Heart left ventricle (tissue), 16 donors: Measurements from ENCODE around the gene CPLX1. TPM values are rescaled to one million over a fixed set of nuclear protein-coding genes. Genes with fewer than 3 reads are reported as not detected.
"Not testable (repeated sequence)": the region's sequence is repeated elsewhere in the genome, so short reads cannot be mapped to it uniquely, and the experiment has no call there.

ENCODE experiments used
- ATAC-seq, 4 donors: fragments of 200-7000 bp; cut with Tn5 transposase; one replicate each; pipeline ENCODE4 v1.9.1; 2020 to 2022; ENCODE audit warnings: moderate library complexity in 4 of 4, mild to moderate bottlenecking in 3 of 4, moderate number of reproducible peaks in 1 of 4
- DNase-seq, 5 donors: peaks; one replicate each; pipeline ENCODE4 v3.0.0-alpha.2; 2020
- H3K27ac ChIP-seq, 12 donors: fragments of 200-600 bp; sonication (generic) in 4 of 12; one replicate each; pipeline versions ENCODE4 v1.5.0 to v1.8.0; 2016 to 2022; ENCODE audit warnings: mild to moderate bottlenecking in 2 of 12
- H3K27me3 ChIP-seq, 9 donors: fragments of 200-600 bp; sonication (generic) in 2 of 9; one replicate each; pipeline versions ENCODE4 v1.5.1 to v1.8.0; 2016 to 2022; ENCODE audit warnings: mild to moderate bottlenecking in 3 of 9
- H3K36me3 ChIP-seq, 9 donors: fragments of 200-600 bp; sonication (generic) in 2 of 9; one replicate each; pipeline versions ENCODE4 v1.5.0 to v1.8.0; 2018 to 2022; ENCODE audit warnings: mild to moderate bottlenecking in 2 of 9
- H3K4me1 ChIP-seq, 12 donors: fragments of 200-600 bp; sonication (generic) in 4 of 12; one replicate each; pipeline versions ENCODE4 v1.5.0 to v1.8.0; 2016 to 2022; ENCODE audit warnings: mild to moderate bottlenecking in 3 of 12
- H3K4me3 ChIP-seq, 12 donors: fragments of 200-600 bp; sonication (generic) in 4 of 12; one replicate each; pipeline versions ENCODE4 v1.5.0 to v1.8.0; 2017 to 2022; ENCODE audit warnings: mild to moderate bottlenecking in 9 of 12, moderate library complexity in 4 of 12
- H3K9me3 ChIP-seq, 12 donors: fragments of 200-600 bp; sonication (generic) in 4 of 12; one replicate each; pipeline versions ENCODE4 v1.5.0 to v1.8.0; 2016 to 2022; ENCODE audit warnings: mild to moderate bottlenecking in 1 of 12
- POLR2A ChIP-seq, 2 donors: fragments of 450-650 bp; IDR thresholded peaks; one replicate each; pipeline ENCODE4 v1.6.1; 2017; ENCODE audit warnings: antibody characterized with exemption in 2 of 2, mild to moderate bottlenecking in 2 of 2, moderate library complexity in 2 of 2
- WGBS, 4 donors: extraction: QIAGEN DNeasy Blood & Tissue Kit in 2 of 4; methylation state at CpG; one replicate each; pipeline versions ENCODE4 v1.1.5 to v1.1.7; 2013 to 2018; 5-methylcytosine and 5-hydroxymethylcytosine counted together
- intact Hi-C, 10 donors: fragments of 100-400 bp; cut with DNase I; formaldehyde crosslinking; loops; one replicate each; pipeline versions ENCODE4 v1.11.1 to v1.14.2; 2022
- polyA plus RNA-seq, 2 donors: library from polyadenylated mRNA; stranded (reverse); fragments of 200-250 nt; gene quantifications; one replicate each; pipeline ENCODE4 v1.2.3, GENCODE V29; 2013
- total RNA-seq, 9 donors: library from RNA; depleted of rRNA in 2 of 9; stranded (reverse); fragments of >200 nt in 2 of 9; fragmentation: NEBNext Ultra II Directional in 3 of 9; extraction: Animal tissue kit (Norgen Biotek cat#: 25700) in 3 of 9; gene quantifications; one replicate each; pipeline versions ENCODE4 v1.1.0 to v1.2.4, GENCODE V29; 2016 to 2023
- TF ChIP-seq, protein P1 (sequence below), 12 donors: fragments of 200-600 bp; sonication (generic) in 4 of 12; IDR thresholded peaks; one replicate each; pipeline versions ENCODE4 v1.5.0 to v1.8.0; 2018 to 2022; ENCODE audit warnings: antibody characterized with exemption in 12 of 12, mild to moderate bottlenecking in 5 of 12
- donor health status: ischemic (EF 13 %, LVEDD 7.1; RV severe dilation, severe dysfunction).
- donor health status: healthy with polysubstance abuse.
- donor health status: DM: no; HTN: yes; CAD: no.
- donor health status: DM: no; HTN: no; CAD: no.
- donor health status: ischemic (EF 25% LVEDD 6.9; RV normal size, moderate dysfunction).
- donor health status: ischemic (EF 25% LVEDD 5.7; RV mildly dilated, moderate dysfunction).
- donor health status: healthy.
- donor health status: DM: yes; HTN: yes; CAD: no.
- donor health status: ischemic (EF 35%, LVEDD 5.7; RV mildly dilated, moderate dysfunction).
- donor health status: nonischemic (EF 11% LVEDD 7.7; RV severe dilation, severe dysfunction).
- donor health status: DM: yes; HTN: yes; CAD: no.
- donor health status: PGD.
- donor health status: ischemic (EF 29% LVEDD 5.4; RV normal size, mild dysfunction).
- donor health status: nonischemic (EF 23%, LVEDD 6.1; RV moderate dilation, normal function).

The CPLX1 gene
- total and polyA plus RNA-seq, 11 donors, result 0.75 to 7.0 (median 3.3) TPM

DNA sequence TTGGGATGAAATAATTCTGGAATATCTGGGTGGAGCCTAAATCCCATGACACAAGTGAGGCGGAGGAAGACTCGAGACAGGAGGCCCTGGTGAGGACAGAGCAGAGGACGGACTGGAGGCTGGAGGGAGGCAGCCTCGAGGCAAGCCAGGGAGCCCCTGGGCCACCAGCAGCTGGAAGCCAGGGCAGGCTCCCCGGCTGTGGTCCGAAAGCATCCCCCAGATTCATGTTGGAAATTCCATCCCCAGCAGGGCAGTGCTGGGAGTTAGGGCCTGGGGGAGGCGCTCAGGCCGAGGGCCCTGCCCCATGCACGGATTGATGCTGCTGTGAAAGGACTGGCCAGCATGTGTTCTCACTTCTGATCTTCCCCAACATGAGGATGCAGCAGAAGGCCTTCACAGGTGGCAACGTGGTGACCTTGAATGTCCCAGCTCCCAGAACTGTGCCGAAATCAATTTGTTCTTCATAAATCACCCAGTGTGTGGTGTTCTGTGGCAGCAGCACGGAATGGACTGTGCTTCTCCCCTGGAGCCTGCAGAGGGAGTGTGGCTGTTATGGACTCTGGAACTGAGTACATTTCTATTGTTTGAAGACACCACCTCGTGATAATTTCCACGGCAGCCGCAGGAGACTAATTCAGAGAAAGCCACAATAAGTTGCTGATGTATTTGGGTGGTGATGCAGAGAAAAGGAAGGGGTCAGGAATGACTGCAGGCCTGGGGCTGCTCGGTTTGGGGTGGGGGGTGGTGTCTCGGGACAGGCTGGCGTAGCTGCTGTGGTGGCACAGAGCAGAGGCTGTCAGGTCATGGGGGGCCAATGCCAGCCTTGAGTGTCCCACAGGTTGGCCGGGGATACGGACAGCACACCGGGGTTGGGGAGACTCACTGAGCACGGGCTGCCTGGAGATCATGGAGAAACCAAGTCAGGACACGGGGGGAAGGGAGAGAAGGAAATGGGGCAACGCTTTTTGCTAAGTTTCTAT lies 63.4 kb downstream of the CPLX1 start:
- TF ChIP-seq POLR2A (IDR thresholded peaks at IDR 0.05), result no peak
- TF ChIP-seq, protein P1, sequence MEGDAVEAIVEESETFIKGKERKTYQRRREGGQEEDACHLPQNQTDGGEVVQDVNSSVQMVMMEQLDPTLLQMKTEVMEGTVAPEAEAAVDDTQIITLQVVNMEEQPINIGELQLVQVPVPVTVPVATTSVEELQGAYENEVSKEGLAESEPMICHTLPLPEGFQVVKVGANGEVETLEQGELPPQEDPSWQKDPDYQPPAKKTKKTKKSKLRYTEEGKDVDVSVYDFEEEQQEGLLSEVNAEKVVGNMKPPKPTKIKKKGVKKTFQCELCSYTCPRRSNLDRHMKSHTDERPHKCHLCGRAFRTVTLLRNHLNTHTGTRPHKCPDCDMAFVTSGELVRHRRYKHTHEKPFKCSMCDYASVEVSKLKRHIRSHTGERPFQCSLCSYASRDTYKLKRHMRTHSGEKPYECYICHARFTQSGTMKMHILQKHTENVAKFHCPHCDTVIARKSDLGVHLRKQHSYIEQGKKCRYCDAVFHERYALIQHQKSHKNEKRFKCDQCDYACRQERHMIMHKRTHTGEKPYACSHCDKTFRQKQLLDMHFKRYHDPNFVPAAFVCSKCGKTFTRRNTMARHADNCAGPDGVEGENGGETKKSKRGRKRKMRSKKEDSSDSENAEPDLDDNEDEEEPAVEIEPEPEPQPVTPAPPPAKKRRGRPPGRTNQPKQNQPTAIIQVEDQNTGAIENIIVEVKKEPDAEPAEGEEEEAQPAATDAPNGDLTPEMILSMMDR (IDR thresholded peaks at IDR 0.05), result no peak
- DNase-seq, result peak in 3 of 5 donors; percentile 6 to 53 (median 10)
- WGBS, 4 donors, result 88 to 91% (median 90%) methylated on average over 24 of the region's 24 CpGs
- peaks cover 0 to 77% (median 62%) of the 10 kb centered on the region in 9 donors for H3K36me3 ChIP-seq
- intact Hi-C loops, result no loop called here
- ATAC-seq, result peak in 1 of 4 donors; percentile 6
- no peak overlapping the region for H3K27ac ChIP-seq
- no peaks in the 10 kb centered on the region for H3K27me3 ChIP-seq
- H3K4me1 ChIP-seq, result peaks cover 0 to 7% (median 0%) of the 10 kb centered on the region in 12 donors
- no peak overlapping the region for H3K4me3 ChIP-seq
- no peaks in the 10 kb centered on the region for H3K9me3 ChIP-seq

DNA sequence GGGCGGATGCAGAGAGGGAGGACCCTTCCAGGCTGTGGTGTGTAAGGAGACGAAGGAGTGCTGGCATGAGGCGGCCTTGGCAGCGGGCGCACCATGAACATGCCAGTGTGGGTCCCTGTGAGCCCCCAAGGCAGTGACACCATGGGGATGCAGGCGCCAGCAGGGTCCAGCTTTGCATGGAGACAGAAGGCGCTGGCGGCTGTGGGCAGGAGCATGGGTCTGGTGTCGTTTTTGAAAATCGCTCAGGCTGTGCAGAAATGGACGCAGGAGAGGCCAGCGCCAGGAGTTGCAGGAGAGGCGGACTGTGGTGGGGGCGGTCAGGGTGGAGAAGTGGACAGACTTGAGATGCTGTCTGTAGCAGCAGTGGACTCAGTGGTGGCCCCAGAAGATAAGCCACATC lies 64.2 kb downstream of the CPLX1 start:
- no peak for TF ChIP-seq POLR2A (IDR thresholded peaks at IDR 0.05)
- TF ChIP-seq, protein P1 (IDR thresholded peaks at IDR 0.05), result no peak
- H3K27me3 ChIP-seq, result no peaks in the 10 kb centered on the region
- intact Hi-C loops, result no loop called here
- WGBS, 4 donors, result 94 to 98% (median 96%) methylated on average over 14 of the region's 14 CpGs
- no peak overlapping the region for H3K27ac ChIP-seq
- H3K4me1 ChIP-seq, result peaks cover 0 to 7% (median 0%) of the 10 kb centered on the region in 12 donors
- H3K36me3 ChIP-seq, result peaks cover 0 to 77% (median 57%) of the 10 kb centered on the region in 9 donors
- DNase-seq (peak in 3 of 5 donors; percentile 22 to 65 (median 25)), ATAC-seq (peak in 1 of 4 donors; percentile 2)
- H3K9me3 ChIP-seq, result no peaks in the 10 kb centered on the region
- H3K4me3 ChIP-seq, result no peak overlapping the region

DNA sequence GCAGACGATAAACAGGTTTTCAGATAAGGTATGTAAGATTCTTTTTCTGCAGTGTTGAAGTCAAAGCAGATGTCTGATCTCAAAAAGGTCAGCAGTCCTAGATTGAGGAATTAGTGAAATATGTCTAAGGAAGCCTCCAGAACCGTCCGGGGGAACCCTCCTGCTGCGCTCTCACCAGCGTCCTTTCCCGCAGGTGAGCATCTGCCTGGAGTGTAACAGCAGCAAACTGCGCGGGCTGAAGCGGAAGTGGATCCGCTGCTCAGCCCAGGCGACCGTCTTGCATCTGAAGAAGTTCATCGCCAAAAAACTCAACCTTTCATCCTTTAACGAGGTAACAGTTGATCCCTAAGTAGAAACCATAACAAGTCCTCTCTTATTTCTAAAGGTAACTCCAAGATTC lies 64.8 kb downstream of the CPLX1 start:
- Histone ChIP-seq H3K9me3 (no peaks in the 10 kb centered on the region), H3K27me3 (no peaks in the 10 kb centered on the region), H3K4me1 (peaks cover 0 to 7% (median 0%) of the 10 kb centered on the region in 12 donors), H3K27ac (no peak overlapping the region), H3K36me3 (peaks cover 0 to 75% (median 52%) of the 10 kb centered on the region in 9 donors), H3K4me3 (no peak overlapping the region)
- intact Hi-C loops, result no loop called here
- no peak for ATAC-seq
- peak in 3 of 5 donors; percentile 4 to 44 (median 16) for DNase-seq
- TF ChIP-seq, protein P1 (IDR thresholded peaks at IDR 0.05), result no peak
- TF ChIP-seq POLR2A (IDR thresholded peaks at IDR 0.05), result no peak
- 94 to 97% (median 95%) methylated on average over 14 of the region's 14 CpGs for WGBS, 4 donors

DNA sequence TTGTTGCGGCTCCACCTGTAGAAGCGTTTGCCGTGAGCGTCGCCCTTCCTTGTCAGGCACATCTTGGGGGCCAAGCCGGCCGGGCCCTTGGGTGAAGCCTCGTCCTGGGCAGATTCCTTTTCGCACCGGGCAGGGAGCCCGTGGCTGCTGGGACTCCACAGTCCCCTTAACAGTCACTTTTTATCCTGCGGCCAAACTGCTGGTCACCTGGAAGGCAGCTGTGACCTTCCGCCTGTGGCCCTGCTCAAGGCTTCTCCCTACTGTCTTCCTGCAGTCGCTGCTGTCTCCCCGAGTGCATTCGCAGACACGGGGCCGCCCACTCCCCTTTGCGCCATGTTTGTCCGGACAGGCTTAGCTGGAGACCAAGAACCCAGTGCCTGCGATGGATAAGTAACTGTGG lies 65.3 kb downstream of the CPLX1 start:
- no peak overlapping the region for H3K4me3 ChIP-seq
- H3K27ac ChIP-seq, result no peak overlapping the region
- TF ChIP-seq, protein P1 (IDR thresholded peaks at IDR 0.05), result no peak
- no peak for TF ChIP-seq POLR2A (IDR thresholded peaks at IDR 0.05)
- 92 to 96% (median 95%) methylated on average over 21 of the region's 21 CpGs for WGBS, 4 donors
- ATAC-seq (no peak), DNase-seq (peak in 3 of 5 donors; percentile 12 to 45 (median 24))
- peaks cover 0 to 7% (median 0%) of the 10 kb centered on the region in 12 donors for H3K4me1 ChIP-seq
- peaks cover 0 to 72% (median 48%) of the 10 kb centered on the region in 9 donors for H3K36me3 ChIP-seq
- intact Hi-C loops, result no loop called here
- no peaks in the 10 kb centered on the region for H3K9me3 ChIP-seq
- no peaks in the 10 kb centered on the region for H3K27me3 ChIP-seq

DNA sequence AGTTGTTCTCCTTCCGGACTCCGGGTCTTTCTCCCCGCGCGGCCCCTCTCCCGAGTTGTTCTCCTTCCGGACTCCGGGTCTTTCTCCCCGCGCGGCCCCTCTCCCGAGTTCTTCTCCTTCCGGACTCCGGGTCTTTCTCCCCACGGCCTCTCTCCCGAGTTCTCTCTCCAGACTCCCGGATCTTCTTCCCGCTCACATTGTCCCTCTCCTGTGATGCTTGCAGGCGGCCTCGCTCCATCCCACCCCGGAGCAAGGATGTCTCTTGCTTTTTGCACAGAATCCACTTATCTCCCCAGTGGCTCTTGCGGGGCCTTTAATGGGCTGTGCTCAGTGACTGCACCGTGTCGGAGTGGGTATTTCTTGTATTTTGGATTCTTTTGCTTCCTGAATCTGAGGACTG lies 66.1 kb downstream of the CPLX1 start:
- 61 to 83% (median 70%) methylated on average over 18 to 22 of the region's 24 CpGs for WGBS, 4 donors
- not testable (repeated sequence) for H3K9me3 ChIP-seq, H3K27ac ChIP-seq, H3K4me3 ChIP-seq, H3K4me1 ChIP-seq, H3K27me3 ChIP-seq, ATAC-seq
- peaks cover 0 to 72% (median 46%) of the 10 kb centered on the region in 9 donors for H3K36me3 ChIP-seq
- peak in 3 of 5 donors; percentile 7 to 14 (median 11) for DNase-seq
- intact Hi-C loops, result loop anchor here in 1 of 10 donors (10.0 kb wide), 1 partner anchor 235 kb away; the partner anchor contains the start of gene SLC26A1
